ENCODE results near the gene SORCS1. TPM values are rescaled to one million over a fixed set of nuclear protein-coding genes. Genes with fewer than 3 reads are reported as not detected.

Gene SORCS1
- total RNA-seq, 1 experiment from 2014 or later: 1.7 TPM

GRCh38 chr10:106863549-106863948 is 301.0 kb downstream of the SORCS1 start:
- H2BK15ac ChIP-seq (ENCODE audit: low read depth, low read length): no peak overlapping the region
- Mint-ChIP-seq H3K4me3 (no peak overlapping the region), H3K27me3 (ENCODE audit: low read depth) (no peaks in the 10 kb centered on the region; the same call in 1 of the 2 replicates), H3K36me3 (ENCODE audit: insufficient read depth in 1 of 3, low read depth in 3 of 3) (no peaks in the 10 kb centered on the region), H3K9me3 (no peaks in the 10 kb centered on the region; a peak in 1 of 5 replicates), H3K4me1 (peaks cover 9 to 17% of the 10 kb centered on the region in 2 experiments; a peak in 3 of 4 replicates), H3K27ac (no peak overlapping the region)
- no peak overlapping the region for H2BK12ac ChIP-seq (ENCODE audit: insufficient read length, low read depth, low read length)
- H3K27ac ChIP-seq (ENCODE audit: insufficient read length, low read depth, low read length): no peak overlapping the region
- no peaks in the 10 kb centered on the region for H3K79me1 ChIP-seq (ENCODE audit: insufficient read depth, low read depth, low read length, poor library complexity, severe bottlenecking)
- H3K4me2 ChIP-seq (ENCODE audit: insufficient read depth, insufficient read length, low read length): no peak overlapping the region
- no peak overlapping the region for H2BK5ac ChIP-seq (ENCODE audit: insufficient read length, low read length)
- no peak overlapping the region for H3T11ph ChIP-seq (ENCODE audit: low read length)
- no peak overlapping the region for H4K5ac ChIP-seq (ENCODE audit: insufficient read length, low read depth, low read length)
- no peak overlapping the region for H4K91ac ChIP-seq (ENCODE audit: insufficient read length, low read depth, low read length)
- no peaks in the 10 kb centered on the region for H3K27me3 ChIP-seq (ENCODE audit: insufficient read depth, low read length)
- H2BK120ac ChIP-seq (ENCODE audit: low read depth, low read length, poor library complexity, severe bottlenecking): no peak overlapping the region
- no peak for DNase-seq
- TF ChIP-seq CTCF (conservative IDR thresholded peaks at IDR 0.05): peak; percentile 64; the same call in 2 of the 3 replicates
- H2BK20ac ChIP-seq (ENCODE audit: low read depth, low read length, poor library complexity, severe bottlenecking): no peak overlapping the region
- no peak overlapping the region for H3K18ac ChIP-seq (ENCODE audit: insufficient read length, low read depth, low read length)
- no peak overlapping the region for H2AK5ac ChIP-seq (ENCODE audit: insufficient read length, low read length)
- no peaks in the 10 kb centered on the region for H3K23me2 ChIP-seq (ENCODE audit: insufficient read length, low read depth, low read length, poor library complexity, severe bottlenecking)
- no peaks in the 10 kb centered on the region for H3K79me2 ChIP-seq (ENCODE audit: insufficient read depth, low read length)
- H4K20me1 ChIP-seq (ENCODE audit: control insufficient read depth, insufficient read depth, insufficient read length): no peaks in the 10 kb centered on the region
- H2AFZ ChIP-seq (ENCODE audit: low read length): no peak overlapping the region
- H3K23ac ChIP-seq (ENCODE audit: insufficient read length, low read depth, low read length): no peak overlapping the region
- H3K9ac ChIP-seq (ENCODE audit: extremely low read depth, insufficient read length, low read length): no peak overlapping the region
- no peak overlapping the region for H3K4ac ChIP-seq (ENCODE audit: low read depth, low read length)
- no CpG with 5 or more reads among the region's 2 CpGs for WGBS (ENCODE audit: extremely low coverage, insufficient read length, low lambda C conversion rate)
- H4K8ac ChIP-seq (replicated peaks; ENCODE audit: insufficient read length, low read depth, low read length): no peak overlapping the region
- H3K14ac ChIP-seq (ENCODE audit: insufficient read depth, low read length): no peak overlapping the region
- no peaks in the 10 kb centered on the region for H3K9me3 ChIP-seq (ENCODE audit: control insufficient read depth, low read depth, low read length)
- H3K4me1 ChIP-seq (ENCODE audit: insufficient read depth, low read length): peaks cover 2% of the 10 kb centered on the region; the same call in 1 of the 2 replicates
- no peak overlapping the region for H3K56ac ChIP-seq (ENCODE audit: insufficient read length, low read depth, low read length)

Measured in H9 (cell line).